ENCODE data around the gene CPNE5. TPM values are rescaled to one million over a fixed set of nuclear protein-coding genes. Genes with fewer than 3 reads are reported as not detected.

Gene CPNE5
- total RNA-seq, 1 donor, result 0.18 TPM

- TF ChIP-seq CTCF (IDR thresholded peaks at IDR 0.05; ENCODE audit: insufficient read depth, low read length), result no peak
These were observed 11.8 kb downstream of the CPNE5 start for GRCh38 chr6:36827261-36828079.

GRCh38 chr6:36826520-36827227 is 12.6 kb downstream of the CPNE5 start:
- H3K4me3 ChIP-seq (ENCODE audit: low read depth, low read length), result no peak overlapping the region
- TF ChIP-seq CTCF (IDR thresholded peaks at IDR 0.05; ENCODE audit: insufficient read depth, low read length), result no peak
- no peak for DNase-seq (ENCODE audit: low read depth)

More at GRCh38 chr6:36827261-36828079, 11.8 kb downstream of the CPNE5 start:
- H3K4me3 ChIP-seq (ENCODE audit: low read depth, low read length), result no peak overlapping the region
- DNase-seq (ENCODE audit: low read depth), result peak; percentile 82

GRCh38 chr6:36825994-36826393 is 13.2 kb downstream of the CPNE5 start:
- H3K4me3 ChIP-seq (ENCODE audit: low read depth, low read length), result no peak overlapping the region
- TF ChIP-seq CTCF (IDR thresholded peaks at IDR 0.05; ENCODE audit: insufficient read depth, low read length), result no peak
- DNase-seq (ENCODE audit: low read depth), result no peak

GRCh38 chr6:36825452-36825851 is 13.8 kb downstream of the CPNE5 start:
- DNase-seq (ENCODE audit: low read depth), result no peak
- TF ChIP-seq CTCF (IDR thresholded peaks at IDR 0.05; ENCODE audit: insufficient read depth, low read length), result no peak
- H3K4me3 ChIP-seq (ENCODE audit: low read depth, low read length), result no peak overlapping the region

GRCh38 chr6:36824253-36824652 is 15.0 kb downstream of the CPNE5 start:
- no peak for TF ChIP-seq CTCF (IDR thresholded peaks at IDR 0.05; ENCODE audit: insufficient read depth, low read length)
- no peak overlapping the region for H3K4me3 ChIP-seq (ENCODE audit: low read depth, low read length)
- DNase-seq (ENCODE audit: low read depth), result no peak

GRCh38 chr6:36823421-36824096 is 15.7 kb downstream of the CPNE5 start:
- H3K4me3 ChIP-seq (ENCODE audit: low read depth, low read length), result no peak overlapping the region
- DNase-seq (ENCODE audit: low read depth), result peak; percentile 22
- no peak for TF ChIP-seq CTCF (IDR thresholded peaks at IDR 0.05; ENCODE audit: insufficient read depth, low read length)

All from fibroblast of the aortic adventitia (primary cell).